Measurements from ENCODE around the gene P2RX6.

Gene P2RX6

DNA sequence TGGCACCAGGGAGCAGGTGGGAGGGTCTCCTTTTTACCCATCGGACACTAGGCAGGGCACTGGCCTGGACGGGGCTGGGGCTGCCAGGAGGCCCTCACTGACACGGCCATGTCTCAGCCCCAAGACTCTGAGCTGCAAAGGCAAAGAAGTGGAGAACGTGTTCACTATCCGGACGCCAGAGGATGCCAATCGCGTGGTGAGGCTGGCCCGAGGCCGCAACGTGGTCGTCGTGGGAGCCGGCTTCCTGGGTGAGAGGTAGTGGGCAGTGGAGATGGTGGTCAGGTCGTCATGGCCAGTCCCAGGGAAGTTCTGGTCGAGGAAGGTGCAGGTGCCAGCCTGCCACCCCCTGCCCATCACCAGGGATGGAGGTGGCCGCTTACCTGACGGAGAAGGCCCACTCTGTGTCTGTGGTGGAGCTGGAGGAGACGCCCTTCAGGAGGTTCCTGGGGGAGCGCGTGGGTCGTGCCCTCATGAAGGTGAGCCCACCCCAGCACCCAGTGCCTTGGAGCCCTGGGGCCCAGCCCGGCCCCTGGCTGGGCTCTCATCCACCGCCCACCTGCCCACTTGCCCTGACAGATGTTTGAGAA lies 38.6 kb upstream of the P2RX6 start:
- DNase-seq (ENCODE audit: low read depth), result no peak
- no peak overlapping the region for H3K4me3 ChIP-seq (ENCODE audit: low read length)
- TF ChIP-seq, protein P1, sequence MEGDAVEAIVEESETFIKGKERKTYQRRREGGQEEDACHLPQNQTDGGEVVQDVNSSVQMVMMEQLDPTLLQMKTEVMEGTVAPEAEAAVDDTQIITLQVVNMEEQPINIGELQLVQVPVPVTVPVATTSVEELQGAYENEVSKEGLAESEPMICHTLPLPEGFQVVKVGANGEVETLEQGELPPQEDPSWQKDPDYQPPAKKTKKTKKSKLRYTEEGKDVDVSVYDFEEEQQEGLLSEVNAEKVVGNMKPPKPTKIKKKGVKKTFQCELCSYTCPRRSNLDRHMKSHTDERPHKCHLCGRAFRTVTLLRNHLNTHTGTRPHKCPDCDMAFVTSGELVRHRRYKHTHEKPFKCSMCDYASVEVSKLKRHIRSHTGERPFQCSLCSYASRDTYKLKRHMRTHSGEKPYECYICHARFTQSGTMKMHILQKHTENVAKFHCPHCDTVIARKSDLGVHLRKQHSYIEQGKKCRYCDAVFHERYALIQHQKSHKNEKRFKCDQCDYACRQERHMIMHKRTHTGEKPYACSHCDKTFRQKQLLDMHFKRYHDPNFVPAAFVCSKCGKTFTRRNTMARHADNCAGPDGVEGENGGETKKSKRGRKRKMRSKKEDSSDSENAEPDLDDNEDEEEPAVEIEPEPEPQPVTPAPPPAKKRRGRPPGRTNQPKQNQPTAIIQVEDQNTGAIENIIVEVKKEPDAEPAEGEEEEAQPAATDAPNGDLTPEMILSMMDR (IDR thresholded peaks at IDR 0.05; ENCODE audit: insufficient read depth, low read depth, low read length, missing control alignments), result no peak

DNA sequence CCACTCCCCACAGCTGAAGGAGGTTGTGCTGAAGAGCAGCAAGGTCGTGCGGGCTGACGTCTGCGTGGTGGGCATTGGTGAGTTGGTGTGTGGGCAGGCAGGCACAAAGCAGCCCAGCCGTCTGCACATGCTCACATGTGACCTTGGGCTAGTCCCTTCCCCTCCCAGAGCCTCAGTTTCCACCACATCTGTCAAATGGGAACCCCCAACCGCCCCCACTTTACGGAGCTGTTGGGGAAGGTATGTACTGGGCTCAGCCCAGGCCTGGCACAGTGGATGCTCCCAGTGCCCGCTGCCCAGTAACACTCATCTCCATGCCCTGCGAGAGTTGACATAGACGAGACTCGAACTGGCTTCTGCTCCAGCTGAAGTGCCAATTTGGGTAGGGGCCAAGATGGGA lies 37.9 kb upstream of the P2RX6 start:
- no peak overlapping the region for H3K4me3 ChIP-seq (ENCODE audit: low read length)
- TF ChIP-seq, protein P1 (IDR thresholded peaks at IDR 0.05; ENCODE audit: insufficient read depth, low read depth, low read length, missing control alignments), result no peak
- no peak for DNase-seq (ENCODE audit: low read depth)

DNA sequence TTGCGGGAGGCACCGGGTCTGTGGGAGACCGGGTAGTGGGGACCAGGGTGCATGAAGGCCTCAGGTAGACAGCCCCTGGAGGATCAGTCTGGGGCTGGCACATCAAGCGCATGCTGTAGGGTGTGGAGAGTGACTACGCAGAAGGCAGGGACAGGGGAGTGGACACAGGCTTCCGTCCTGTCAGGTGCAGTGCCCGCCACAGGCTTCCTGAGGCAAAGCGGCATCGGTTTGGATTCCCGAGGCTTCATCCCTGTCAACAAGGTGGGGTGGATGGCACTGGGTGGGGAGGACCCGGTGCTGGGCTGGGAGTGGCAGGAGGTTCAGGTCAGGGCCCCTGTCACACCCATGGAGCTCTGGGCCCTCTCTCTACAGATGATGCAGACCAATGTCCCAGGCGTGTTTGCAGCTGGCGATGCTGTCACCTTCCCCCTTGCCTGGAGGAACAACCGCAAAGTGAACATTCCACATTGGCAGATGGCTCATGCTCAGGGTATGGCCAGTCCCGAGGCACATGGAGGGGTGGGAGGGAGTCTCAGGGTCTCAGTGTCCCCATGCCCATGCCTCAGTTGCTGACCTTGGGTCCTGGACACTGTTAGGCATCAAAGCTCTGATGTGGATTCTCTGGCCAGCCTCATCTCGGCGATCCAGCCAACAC lies 37.3 kb upstream of the P2RX6 start:
- TF ChIP-seq, protein P1 (IDR thresholded peaks at IDR 0.05; ENCODE audit: insufficient read depth, low read depth, low read length, missing control alignments), result no peak
- no peak overlapping the region for H3K4me3 ChIP-seq (ENCODE audit: low read length)
- no peak for DNase-seq (ENCODE audit: low read depth)

DNA sequence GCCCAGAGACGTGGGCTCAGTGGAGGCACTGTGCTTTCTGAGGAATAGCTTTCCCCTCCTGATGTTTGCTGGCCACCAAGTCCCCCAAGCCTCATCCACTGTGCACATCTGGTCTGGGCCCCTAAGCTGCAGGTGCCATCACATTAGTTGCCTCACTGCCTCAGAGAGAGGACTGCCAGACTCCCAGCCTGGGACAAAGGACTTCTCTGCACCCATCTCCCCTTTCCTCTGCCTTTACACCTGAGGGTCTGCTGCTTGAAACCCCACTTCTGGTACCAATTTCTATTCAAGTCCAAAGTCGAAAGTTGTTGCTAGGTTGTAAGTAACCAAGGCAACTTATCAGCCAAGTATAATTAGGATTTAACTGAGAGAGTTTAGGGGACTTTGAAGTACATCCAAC lies 36.5 kb upstream of the P2RX6 start:
- DNase-seq (ENCODE audit: low read depth), result no peak
- TF ChIP-seq, protein P1 (IDR thresholded peaks at IDR 0.05; ENCODE audit: insufficient read depth, low read depth, low read length, missing control alignments), result no peak

DNA sequence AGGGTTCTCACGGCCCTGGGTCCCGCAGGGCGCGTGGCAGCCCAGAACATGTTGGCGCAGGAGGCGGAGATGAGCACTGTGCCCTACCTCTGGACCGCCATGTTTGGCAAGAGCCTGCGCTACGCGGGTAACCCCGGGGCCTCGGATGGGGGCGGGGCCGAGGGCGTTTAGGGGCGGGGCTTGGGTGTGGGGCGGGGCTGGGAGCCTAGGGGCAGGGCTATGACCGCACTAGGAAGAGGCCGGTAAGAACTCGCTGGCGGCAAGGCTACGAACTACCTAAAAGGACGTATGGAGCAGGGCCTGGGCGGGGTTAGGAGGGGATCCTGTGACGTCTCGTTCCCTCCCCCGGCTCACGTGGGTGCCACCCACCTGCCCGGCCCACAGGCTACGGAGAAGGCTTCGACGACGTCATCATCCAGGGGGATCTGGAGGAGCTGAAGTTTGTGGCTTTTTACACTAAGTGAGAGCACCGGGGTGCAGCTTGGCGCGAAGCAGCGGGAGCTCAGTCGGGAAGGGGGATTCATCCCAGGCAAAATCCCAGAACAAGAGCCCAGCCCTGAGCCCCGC lies 35.6 kb upstream of the P2RX6 start:
- peak overlapping the region; percentile 31 for H3K4me3 ChIP-seq (ENCODE audit: low read length)
- DNase-seq (ENCODE audit: low read depth), result peak; percentile 90
- TF ChIP-seq, protein P1 (IDR thresholded peaks at IDR 0.05; ENCODE audit: insufficient read depth, low read depth, low read length, missing control alignments), result no peak

More for the DNA sequence above, 36.5 kb upstream of the P2RX6 start:
- no peak overlapping the region for H3K4me3 ChIP-seq (ENCODE audit: low read length)

DNA sequence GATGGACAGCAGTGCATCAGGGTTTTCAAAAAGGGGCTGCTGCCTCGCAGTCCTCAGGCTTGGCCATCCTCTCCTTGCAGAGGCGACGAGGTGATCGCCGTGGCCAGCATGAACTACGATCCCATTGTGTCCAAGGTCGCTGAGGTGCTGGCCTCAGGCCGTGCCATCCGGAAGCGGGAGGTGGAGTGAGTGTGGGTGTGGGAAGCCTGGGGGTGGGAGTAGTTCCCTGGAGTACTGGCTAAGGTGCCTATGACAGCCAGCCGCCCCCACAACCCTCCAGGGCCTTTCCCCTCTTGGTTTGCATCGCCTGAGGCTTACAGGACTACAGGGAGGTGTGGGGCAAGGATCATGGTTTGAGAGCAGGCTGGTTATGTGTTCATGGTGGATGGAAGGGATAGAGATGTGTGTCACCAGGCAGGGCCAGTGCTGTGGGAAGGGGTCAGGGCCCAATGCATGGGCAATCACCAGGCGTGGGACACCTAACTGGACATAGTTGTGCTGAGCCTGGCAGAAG lies 35.0 kb upstream of the P2RX6 start:
- TF ChIP-seq, protein P1 (IDR thresholded peaks at IDR 0.05; ENCODE audit: insufficient read depth, low read depth, low read length, missing control alignments), result no peak
- DNase-seq (ENCODE audit: low read depth), result no peak
- H3K4me3 ChIP-seq (ENCODE audit: low read length), result peak overlapping the region; percentile 31

All from epithelial cell of esophagus (primary cell).